K562 (cell line): Measurements from ENCODE around the gene NUTF2. TPM values are rescaled to one million over a fixed set of nuclear protein-coding genes. Genes with fewer than 3 reads are reported as not detected.

Source experiments
- CBFA2T2 ChIP-seq: fragments of 450-650 bp; conservative IDR thresholded peaks from 2 replicates; pipeline ENCODE4 v1.6.1; 2017; ENCODE audit warnings: mild to moderate bottlenecking
- CREB3 ChIP-seq: fragments of 450-650 bp; conservative IDR thresholded peaks from 2 replicates; pipeline ENCODE4 v1.6.1; 2016; ENCODE audit warnings: missing genetic modification characterization, low read depth, mild to moderate bottlenecking, missing compliant biosample characterization, moderate library complexity
- GABPB1 ChIP-seq: sonication (generic); formaldehyde crosslinking; IDR thresholded peaks from 2 replicates; pipeline ENCODE4 v1.8.0; 2022; ENCODE audit warnings: mild to moderate bottlenecking, missing genetic modification reagents
- GATAD2A ChIP-seq: fragments of 450-650 bp; IDR thresholded peaks from 2 replicates; pipeline ENCODE4 v1.6.1; 2017
- HEY1 ChIP-seq: fragments of 250-450 bp; sonication (Bioruptor Pico); IDR thresholded peaks from 2 replicates; pipeline ENCODE4 v1.5.0; 2020; ENCODE audit warnings: mild to moderate bottlenecking, moderate library complexity, borderline replicate concordance
- IRF2 ChIP-seq: sonication (generic); formaldehyde crosslinking; IDR thresholded peaks from 2 replicates; pipeline ENCODE4 v1.8.1; 2022; ENCODE audit warnings: mild to moderate bottlenecking, missing genetic modification reagents
- MNT ChIP-seq, 2 experiments: fragments of 450-650 bp; conservative IDR thresholded peaks; 2 replicates each; pipeline ENCODE4 v1.6.1; 2017; ENCODE audit warnings: mild to moderate bottlenecking in 2 of 2, moderate library complexity in 2 of 2
- MXI1 ChIP-seq: IDR thresholded peaks from 2 replicates; pipeline ENCODE4 v1.6.1; 2011; ENCODE audit warnings: low read depth, mild to moderate bottlenecking, improper control_type of control experiment, low read length
- NR2C1 ChIP-seq, 2 experiments: fragments of 450-650 bp; IDR thresholded peaks; 2 replicates each; pipeline ENCODE4 v1.6.1; 2017; ENCODE audit warnings: mild to moderate bottlenecking in 2 of 2, antibody characterized with exemption in 1 of 2, inconsistent platforms in 1 of 2, missing compliant biosample characterization in 1 of 2, missing genetic modification characterization in 1 of 2
- NR3C1 ChIP-seq: sonication (generic); formaldehyde crosslinking; IDR thresholded peaks from 2 replicates; pipeline ENCODE4 v1.8.1; 2022; ENCODE audit warnings: missing genetic modification reagents
- PHB ChIP-seq: fragments of 250-450 bp; sonication (Bioruptor Pico); IDR thresholded peaks from 2 replicates; pipeline ENCODE4 v1.5.0; 2021
- PURB ChIP-seq: sonication (generic); formaldehyde crosslinking; IDR thresholded peaks from 2 replicates; pipeline ENCODE4 v1.9.0; 2021; ENCODE audit warnings: low read depth, mild to moderate bottlenecking, missing genetic modification reagents
- SMAD2 ChIP-seq: fragments of 150-350 bp; IDR thresholded peaks from 2 replicates; pipeline ENCODE4 v1.6.1; 2014; ENCODE audit warnings: low read depth, mild to moderate bottlenecking, low read length
- SNRNP70 ChIP-seq: fragments of 200-400 bp; formaldehyde crosslinking; optimal IDR thresholded peaks from 2 replicates; pipeline ENCODE3; 2017; ENCODE audit warnings: low read depth, low read length
- THRB ChIP-seq: fragments of 450-650 bp; formaldehyde crosslinking; conservative IDR thresholded peaks from 2 replicates; pipeline ENCODE4 v1.4.0; 2022; ENCODE audit warnings: mild to moderate bottlenecking, missing genetic modification characterization
- ZBTB1 ChIP-seq: sonication (generic); formaldehyde crosslinking; IDR thresholded peaks from 2 replicates; pipeline ENCODE4 v1.8.1; 2023; ENCODE audit warnings: missing genetic modification reagents, low read depth, mild to moderate bottlenecking, borderline replicate concordance
- ZBTB12 ChIP-seq: fragments of 250-450 bp; sonication (Bioruptor Pico); IDR thresholded peaks from 2 replicates; pipeline ENCODE4 v1.4.0; 2020
- ZNF398 ChIP-seq: fragments of 250-450 bp; sonication (Bioruptor Pico); IDR thresholded peaks from 2 replicates; pipeline ENCODE4 v1.8.0; 2021; ENCODE audit warnings: moderate library complexity, mild to moderate bottlenecking, inconsistent platforms
- ZNF780A ChIP-seq: fragments of 250-450 bp; sonication (Bioruptor Pico); IDR thresholded peaks from 2 replicates; pipeline ENCODE4 v1.5.0; 2021; ENCODE audit warnings: mild to moderate bottlenecking
- polyA plus RNA-seq, 8 experiments: library from polyadenylated mRNA; depleted of rRNA in 4 of 8; stranded (reverse) in 5 of 8; unstranded in 3 of 8; fragments of >200 nt; fragmentation: Nextera tagmentation in 2 of 8; fragmentation: Illumina TruSeq in 1 of 8; extraction: Ambion mirVana in 2 of 8; extraction: Trizol in 1 of 8; gene quantifications; 2 replicates each; pipeline versions ENCODE4 v1.2.1 to v1.2.3, GENCODE V29; 2011 to 2014; ENCODE audit warnings: inconsistent platforms in 1 of 8, missing spikeins in 1 of 8
- total RNA-seq, 7 experiments: library from RNA; depleted of rRNA in 6 of 7; stranded (reverse); fragments of >200 nt in 6 of 7; fragmentation: Illumina TruSeq in 2 of 7; extraction: Trizol in 2 of 7; gene quantifications; 2 replicates each; pipeline versions ENCODE4 v1.2.1 to v1.2.3, GENCODE V29; 2011 to 2021; ENCODE audit warnings: low replicate concordance in 1 of 7

NUTF2 gene
- total and polyA plus RNA-seq, 9 of the 15 experiments (the other 6 are each of a cell fraction or from before 2014, with no cell fraction given): 106 to 248 (median 147) TPM

- TF ChIP-seq NR2C1 (IDR thresholded peaks at IDR 0.05) (no peak), NR2C1 (tag; IDR thresholded peaks at IDR 0.05) (no peak), GATAD2A (no peak), SMAD2 (no peak), HEY1 (no peak), PURB (CRISPR knock-in tag) (no peak), SNRNP70 (no peak), ZNF780A (CRISPR knock-in tag) (no peak), CREB3 (tag) (no peak), CBFA2T2 (no peak), NR3C1 (CRISPR knock-in tag) (peak; percentile 90; the same call in 1 of the 2 replicates), ZBTB12 (CRISPR knock-in tag) (peak; percentile 90), THRB (CRISPR knock-in tag) (no peak), MNT (conservative IDR thresholded peaks at IDR 0.05) (peak in 1 of 2 experiments; percentile 19; a peak in 1 of 4 replicates), GABPB1 (CRISPR knock-in tag) (peak; percentile 47; the same call in 1 of the 2 replicates), ZBTB1 (CRISPR knock-in tag) (peak; percentile 48; the same call in 1 of the 2 replicates), ZNF398 (CRISPR knock-in tag) (no peak), PHB (no peak), MXI1 (no peak), IRF2 (CRISPR knock-in tag) (peak; percentile 89; the same call in 1 of the 2 replicates)
Measured at GRCh38 chr16:67892899-67893742, 46.4 kb downstream of the NUTF2 start, which contains the start of gene PSKH1 (continued).
